ENCODE results near the gene RERGL.

DNA sequence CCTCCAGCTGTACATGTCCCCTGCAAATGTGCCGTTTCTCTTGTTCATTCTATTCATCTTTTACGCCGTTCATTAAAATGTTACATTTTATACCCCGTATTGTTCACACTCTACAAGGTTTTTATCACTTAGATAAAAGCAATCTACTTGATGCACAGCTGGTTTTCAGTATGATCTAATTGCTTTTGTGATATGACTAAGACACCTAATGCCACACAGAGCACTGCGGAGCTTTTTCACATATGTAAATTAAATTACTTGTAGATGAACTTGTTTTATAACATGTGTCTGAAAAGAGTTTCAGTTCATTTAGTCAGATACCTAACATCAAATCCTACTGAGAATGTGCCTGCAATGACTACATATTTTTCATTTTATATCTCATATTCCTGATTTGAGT is 40.9 kb upstream of the RERGL start:
- no peak for TF ChIP-seq POLR2A (IDR thresholded peaks at IDR 0.05)
- no peak for TF ChIP-seq CTCF (IDR thresholded peaks at IDR 0.05)

All from adrenal gland (tissue), 5 donors.